HepG2 (cell line): ENCODE results near the gene LZTS2. TPM values are rescaled to one million over a fixed set of nuclear protein-coding genes. Genes with fewer than 3 reads are reported as not detected.

ENCODE experiments used
- ARNT2 ChIP-seq: sonication (generic); formaldehyde crosslinking; IDR thresholded peaks from 2 replicates; pipeline ENCODE4 v1.8.0; 2022; ENCODE audit warnings: mild to moderate bottlenecking, low read depth, missing genetic modification reagents, moderate library complexity
- BATF2 ChIP-seq: sonication (generic); formaldehyde crosslinking; IDR thresholded peaks from 2 replicates; pipeline ENCODE4 v1.8.0; 2022; ENCODE audit warnings: mild to moderate bottlenecking, missing genetic modification reagents, moderate library complexity
- BCL6 ChIP-seq: IDR thresholded peaks from 2 replicates; pipeline ENCODE4 v1.6.1; 2016; ENCODE audit warnings: missing genetic modification reagents, missing compliant biosample characterization
- DPF2 ChIP-seq: sonication (generic); formaldehyde crosslinking; IDR thresholded peaks from 2 replicates; pipeline ENCODE4 v1.4.0; 2020; ENCODE audit warnings: mild to moderate bottlenecking, low read depth, missing genetic modification reagents, borderline replicate concordance
- EZH2 ChIP-seq: conservative IDR thresholded peaks from 2 replicates; pipeline ENCODE4 v1.6.1; 2012; ENCODE audit warnings: mild to moderate bottlenecking, low read depth, low read length, moderate library complexity
- HES4 ChIP-seq: sonication (generic); formaldehyde crosslinking; IDR thresholded peaks from 2 replicates; pipeline ENCODE4 v1.9.0; 2021; ENCODE audit warnings: mild to moderate bottlenecking, missing genetic modification reagents, borderline replicate concordance
- HHEX ChIP-seq: IDR thresholded peaks from 2 replicates; pipeline ENCODE4 v1.6.1; 2016; ENCODE audit warnings: control low read depth
- IRX3 ChIP-seq: sonication (generic); formaldehyde crosslinking; IDR thresholded peaks from 2 replicates; pipeline ENCODE4 v1.8.1; 2023; ENCODE audit warnings: mild to moderate bottlenecking, low read depth, missing genetic modification reagents, borderline replicate concordance
- SMC3 ChIP-seq: IDR thresholded peaks from 2 replicates; pipeline ENCODE4 v1.6.1; 2011; ENCODE audit warnings: low read length, improper control_type of control experiment
- SNAPC4 ChIP-seq: sonication (generic); formaldehyde crosslinking; IDR thresholded peaks from 2 replicates; pipeline ENCODE4 v1.4.0; 2020; ENCODE audit warnings: mild to moderate bottlenecking, missing genetic modification reagents
- TAF1 ChIP-seq: sonication (generic); formaldehyde crosslinking; IDR thresholded peaks from 2 replicates; pipeline ENCODE4 v1.4.0; 2020; ENCODE audit warnings: missing genetic modification reagents
- ZEB1 ChIP-seq: IDR thresholded peaks from 2 replicates; pipeline ENCODE4 v1.6.1; 2012; ENCODE audit warnings: mild to moderate bottlenecking, low read depth, inconsistent platforms; ENCODE audit not compliant: insufficient replicate concordance
- ZFP41 ChIP-seq: sonication (generic); formaldehyde crosslinking; IDR thresholded peaks from 2 replicates; pipeline ENCODE4 v1.4.0; 2020; ENCODE audit warnings: mild to moderate bottlenecking, missing genetic modification reagents, borderline replicate concordance
- ZKSCAN1 ChIP-seq: fragments of 150-350 bp; IDR thresholded peaks from 2 replicates; pipeline ENCODE4 v1.6.1; 2014; ENCODE audit warnings: low read length
- ZNF101 ChIP-seq: sonication (generic); formaldehyde crosslinking; IDR thresholded peaks from 2 replicates; pipeline ENCODE4 v1.4.0; 2020; ENCODE audit warnings: mild to moderate bottlenecking, low read depth, missing genetic modification reagents, borderline replicate concordance
- ZNF224 ChIP-seq: sonication (generic); formaldehyde crosslinking; IDR thresholded peaks from 2 replicates; pipeline ENCODE4 v1.5.0; 2020; ENCODE audit warnings: mild to moderate bottlenecking, missing genetic modification reagents
- ZNF362 ChIP-seq: sonication (generic); formaldehyde crosslinking; IDR thresholded peaks from 2 replicates; pipeline ENCODE4 v1.4.0; 2020; ENCODE audit warnings: missing genetic modification reagents, mild to moderate bottlenecking, borderline replicate concordance
- ZNF383 ChIP-seq: sonication (generic); formaldehyde crosslinking; IDR thresholded peaks from 2 replicates; pipeline ENCODE4 v1.4.0; 2020; ENCODE audit warnings: missing genetic modification reagents, mild to moderate bottlenecking, borderline replicate concordance
- ZNF431 ChIP-seq: sonication (generic); formaldehyde crosslinking; IDR thresholded peaks from 2 replicates; pipeline ENCODE4 v1.9.0; 2022; ENCODE audit warnings: missing genetic modification reagents, low read depth, mild to moderate bottlenecking, borderline replicate concordance
- ZNF446 ChIP-seq: sonication (generic); formaldehyde crosslinking; IDR thresholded peaks from 2 replicates; pipeline ENCODE4 v1.5.0; 2020; ENCODE audit warnings: mild to moderate bottlenecking, missing genetic modification reagents
- ZNF546 ChIP-seq: sonication (generic); formaldehyde crosslinking; conservative IDR thresholded peaks from 2 replicates; pipeline ENCODE4 v1.8.1; 2023; ENCODE audit warnings: mild to moderate bottlenecking, missing genetic modification reagents
- ZNF674 ChIP-seq: sonication (generic); formaldehyde crosslinking; IDR thresholded peaks from 2 replicates; pipeline ENCODE4 v1.5.0; 2020; ENCODE audit warnings: low read depth, mild to moderate bottlenecking, missing genetic modification reagents
- ZNF709 ChIP-seq: sonication (generic); formaldehyde crosslinking; IDR thresholded peaks from 2 replicates; pipeline ENCODE4 v1.5.0; 2020; ENCODE audit warnings: mild to moderate bottlenecking, missing genetic modification reagents
- ZNF879 ChIP-seq: sonication (generic); formaldehyde crosslinking; IDR thresholded peaks from 2 replicates; pipeline ENCODE4 v1.8.1; 2023; ENCODE audit warnings: missing genetic modification reagents
- ZSCAN30 ChIP-seq: sonication (generic); formaldehyde crosslinking; IDR thresholded peaks from 2 replicates; pipeline ENCODE4 v1.5.0; 2020; ENCODE audit warnings: mild to moderate bottlenecking, missing genetic modification reagents
- polyA plus RNA-seq, 8 experiments: library from polyadenylated mRNA; depleted of rRNA in 3 of 8; stranded (reverse) in 7 of 8; unstranded in 1 of 8; fragments of >200 nt; fragmentation: Illumina TruSeq in 4 of 8; extraction: Trizol in 4 of 8; gene quantifications; 2 replicates each; pipeline versions ENCODE4 v1.2.1 to v1.2.3, GENCODE V29; 2011 to 2016; ENCODE audit warnings: low read depth in 4 of 8, missing spikeins in 1 of 8, mixed read lengths in 1 of 8; ENCODE audit not compliant: insufficient read depth in 1 of 8
- total RNA-seq, 5 experiments: library from RNA; depleted of rRNA; stranded (reverse); fragments of >200 nt; fragmentation: Illumina TruSeq; extraction: Trizol; gene quantifications; 2 replicates each; pipeline ENCODE4 v1.2.3, GENCODE V29; 2016; ENCODE audit warnings: low read depth in 1 of 5

LZTS2 gene
- total and polyA plus RNA-seq, 2 of the 13 experiments (the other 11 are each of a cell fraction or from before 2014, with no cell fraction given): 43.6 to 65.6 TPM

GRCh38 chr10:101014230-101014884 lies 14.7 kb downstream of the LZTS2 start (continued):
- TF ChIP-seq SNAPC4 (CRISPR knock-in tag): peak; percentile 28; the same call in 1 of the 2 replicates
- TF ChIP-seq ZNF383: no peak
- TF ChIP-seq ARNT2: 0 out of 2 replicates have a peak, but pooled peaks have one; percentile 7
- TF ChIP-seq TAF1: no peak
- TF ChIP-seq HES4 (CRISPR knock-in tag): no peak
- no peak for TF ChIP-seq ZFP41 (CRISPR knock-in tag)
- no peak for TF ChIP-seq ZEB1
- no peak for TF ChIP-seq EZH2
- TF ChIP-seq ZNF362 (CRISPR knock-in tag): no peak
- no peak for TF ChIP-seq ZNF431 (CRISPR knock-in tag)
- peak; percentile 56 for TF ChIP-seq SMC3
- TF ChIP-seq ZSCAN30 (CRISPR knock-in tag): no peak
- no peak for TF ChIP-seq ZNF546 (CRISPR knock-in tag)
- TF ChIP-seq ZNF446: no peak
- TF ChIP-seq DPF2 (CRISPR knock-in tag): no peak
- TF ChIP-seq IRX3: no peak
- no peak for TF ChIP-seq ZNF674 (CRISPR knock-in tag)
- no peak for TF ChIP-seq ZNF709 (CRISPR knock-in tag)
- no peak for TF ChIP-seq ZNF224 (CRISPR knock-in tag)
- TF ChIP-seq ZNF879 (CRISPR knock-in tag): no peak
- no peak; the same call in 1 of the 2 replicates for TF ChIP-seq BATF2
- TF ChIP-seq BCL6 (CRISPR knock-in tag): no peak
- no peak for TF ChIP-seq HHEX (CRISPR knock-in tag)
- TF ChIP-seq ZKSCAN1: peak; percentile 58
- no peak for TF ChIP-seq ZNF101 (CRISPR knock-in tag)
